ENCODE results near the gene OXCT1.

Gene OXCT1

DNA sequence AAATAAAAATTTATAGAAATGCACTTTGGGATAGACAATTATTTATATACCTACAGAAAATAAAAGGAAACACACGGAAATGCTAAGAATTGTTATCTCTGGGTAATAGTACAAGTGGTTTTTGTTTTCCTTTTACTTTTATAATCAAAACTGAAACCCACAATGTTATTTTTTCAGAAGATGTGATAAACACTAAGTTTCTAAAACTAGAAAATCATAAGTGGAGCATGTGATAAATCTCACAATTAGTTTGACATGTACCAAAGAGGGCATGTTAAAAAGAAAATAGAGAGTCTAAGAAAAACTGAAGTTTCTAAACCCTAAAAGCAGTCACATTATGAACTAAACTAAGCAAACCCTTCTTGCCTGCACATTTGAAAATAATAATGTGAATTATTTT lies 61.1 kb downstream of the OXCT1 start:
- Histone ChIP-seq H3K9me3 (ENCODE audit: control insufficient read depth, insufficient read depth, low read depth, low read length) (no peaks in the 10 kb centered on the region), H3K36me3 (ENCODE audit: control insufficient read depth in 2 of 2, insufficient read depth in 1 of 2, low read length in 2 of 2) (peaks cover 0 to 5% of the 10 kb centered on the region in 2 experiments; a peak in 1 of 3 replicates), H3K4me1 (ENCODE audit: control insufficient read depth, insufficient read depth, low read length) (no peaks in the 10 kb centered on the region), H3K4me3 (ENCODE audit: low read depth, low read length) (no peak overlapping the region), H3K27ac (ENCODE audit: extremely low read depth, low read depth, low read length) (no peak overlapping the region)
- ChIA-PET CTCF (no interaction called here), POLR2A (no interaction called here)
- TF ChIP-seq, protein P1, sequence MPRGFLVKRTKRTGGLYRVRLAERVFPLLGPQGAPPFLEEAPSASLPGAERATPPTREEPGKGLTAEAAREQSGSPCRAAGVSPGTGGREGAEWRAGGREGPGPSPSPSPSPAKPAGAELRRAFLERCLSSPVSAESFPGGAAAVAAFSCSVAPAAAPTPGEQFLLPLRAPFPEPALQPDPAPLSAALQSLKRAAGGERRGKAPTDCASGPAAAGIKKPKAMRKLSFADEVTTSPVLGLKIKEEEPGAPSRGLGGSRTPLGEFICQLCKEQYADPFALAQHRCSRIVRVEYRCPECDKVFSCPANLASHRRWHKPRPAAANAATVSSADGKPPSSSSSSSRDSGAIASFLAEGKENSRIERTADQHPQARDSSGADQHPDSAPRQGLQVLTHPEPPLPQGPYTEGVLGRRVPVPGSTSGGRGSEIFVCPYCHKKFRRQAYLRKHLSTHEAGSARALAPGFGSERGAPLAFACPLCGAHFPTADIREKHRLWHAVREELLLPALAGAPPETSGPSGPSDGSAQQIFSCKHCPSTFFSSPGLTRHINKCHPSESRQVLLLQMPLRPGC (tag by site-specific recombination; IDR thresholded peaks at IDR 0.05) = no peak
- TF ChIP-seq BCL11A (tag by site-specific recombination; IDR thresholded peaks at IDR 0.05; ENCODE audit: low read depth) = no peak
- TF ChIP-seq, protein P2, sequence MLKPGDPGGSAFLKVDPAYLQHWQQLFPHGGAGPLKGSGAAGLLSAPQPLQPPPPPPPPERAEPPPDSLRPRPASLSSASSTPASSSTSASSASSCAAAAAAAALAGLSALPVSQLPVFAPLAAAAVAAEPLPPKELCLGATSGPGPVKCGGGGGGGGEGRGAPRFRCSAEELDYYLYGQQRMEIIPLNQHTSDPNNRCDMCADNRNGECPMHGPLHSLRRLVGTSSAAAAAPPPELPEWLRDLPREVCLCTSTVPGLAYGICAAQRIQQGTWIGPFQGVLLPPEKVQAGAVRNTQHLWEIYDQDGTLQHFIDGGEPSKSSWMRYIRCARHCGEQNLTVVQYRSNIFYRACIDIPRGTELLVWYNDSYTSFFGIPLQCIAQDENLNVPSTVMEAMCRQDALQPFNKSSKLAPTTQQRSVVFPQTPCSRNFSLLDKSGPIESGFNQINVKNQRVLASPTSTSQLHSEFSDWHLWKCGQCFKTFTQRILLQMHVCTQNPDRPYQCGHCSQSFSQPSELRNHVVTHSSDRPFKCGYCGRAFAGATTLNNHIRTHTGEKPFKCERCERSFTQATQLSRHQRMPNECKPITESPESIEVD (tag by site-specific recombination; IDR thresholded peaks at IDR 0.05) = peak; percentile 21; the same call in 1 of the 2 replicates
- TF ChIP-seq ZNF585B (tag by site-specific recombination; IDR thresholded peaks at IDR 0.05) = no peak

DNA sequence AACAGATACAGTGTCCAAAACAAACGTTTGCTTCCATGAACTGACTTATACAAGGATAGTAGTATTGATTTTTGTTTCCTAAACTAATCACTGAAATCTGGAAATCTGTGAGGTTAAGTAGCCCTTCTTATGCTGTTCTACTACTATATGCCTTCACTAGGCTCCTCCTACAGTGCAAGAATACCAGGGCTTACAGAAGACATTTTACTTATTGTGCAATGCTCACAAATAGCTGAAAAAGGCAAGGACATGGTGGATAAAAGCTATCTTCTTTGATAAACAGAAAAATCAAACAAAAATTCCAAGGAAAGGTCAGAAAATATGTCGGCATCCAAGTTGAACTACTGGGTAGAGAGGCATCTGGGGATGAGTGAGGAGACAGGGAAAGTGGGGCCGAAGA lies 61.9 kb downstream of the OXCT1 start:
- Histone ChIP-seq H3K4me1 (ENCODE audit: control insufficient read depth, insufficient read depth, low read length) (no peaks in the 10 kb centered on the region), H3K4me3 (ENCODE audit: low read depth, low read length) (no peak overlapping the region), H3K9me3 (ENCODE audit: control insufficient read depth, insufficient read depth, low read depth, low read length) (no peaks in the 10 kb centered on the region), H3K36me3 (ENCODE audit: control insufficient read depth in 2 of 2, insufficient read depth in 1 of 2, low read length in 2 of 2) (peaks cover 0 to 5% of the 10 kb centered on the region in 2 experiments; a peak in 1 of 3 replicates), H3K27ac (ENCODE audit: extremely low read depth, low read depth, low read length) (no peak overlapping the region)
- TF ChIP-seq ZNF324 (tag by site-specific recombination; IDR thresholded peaks at IDR 0.05) (no peak), ZSCAN30 (tag by site-specific recombination; IDR thresholded peaks at IDR 0.05) (no peak), ZNF48 (tag by site-specific recombination; IDR thresholded peaks at IDR 0.05) (no peak), ZNF837 (tag by site-specific recombination; IDR thresholded peaks at IDR 0.05) (no peak), ZNF560 (tag by site-specific recombination; IDR thresholded peaks at IDR 0.05; ENCODE audit: borderline replicate concordance) (no peak), FEZF1 (tag by site-specific recombination; IDR thresholded peaks at IDR 0.05) (no peak), ZBTB21 (tag by site-specific recombination; IDR thresholded peaks at IDR 0.05) (no peak), ZNF19 (tag by site-specific recombination; IDR thresholded peaks at IDR 0.05; ENCODE audit: low read depth) (no peak), ZNF600 (tag by site-specific recombination; IDR thresholded peaks at IDR 0.05) (no peak), ZNF404 (tag by site-specific recombination; IDR thresholded peaks at IDR 0.05) (no peak)
- TF ChIP-seq, protein P3, sequence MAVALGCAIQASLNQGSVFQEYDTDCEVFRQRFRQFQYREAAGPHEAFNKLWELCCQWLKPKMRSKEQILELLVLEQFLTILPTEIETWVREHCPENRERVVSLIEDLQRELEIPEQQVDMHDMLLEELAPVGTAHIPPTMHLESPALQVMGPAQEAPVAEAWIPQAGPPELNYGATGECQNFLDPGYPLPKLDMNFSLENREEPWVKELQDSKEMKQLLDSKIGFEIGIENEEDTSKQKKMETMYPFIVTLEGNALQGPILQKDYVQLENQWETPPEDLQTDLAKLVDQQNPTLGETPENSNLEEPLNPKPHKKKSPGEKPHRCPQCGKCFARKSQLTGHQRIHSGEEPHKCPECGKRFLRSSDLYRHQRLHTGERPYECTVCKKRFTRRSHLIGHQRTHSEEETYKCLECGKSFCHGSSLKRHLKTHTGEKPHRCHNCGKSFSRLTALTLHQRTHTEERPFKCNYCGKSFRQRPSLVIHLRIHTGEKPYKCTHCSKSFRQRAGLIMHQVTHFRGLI (tag by site-specific recombination; IDR thresholded peaks at IDR 0.05) = no peak
- TF ChIP-seq, protein P4, sequence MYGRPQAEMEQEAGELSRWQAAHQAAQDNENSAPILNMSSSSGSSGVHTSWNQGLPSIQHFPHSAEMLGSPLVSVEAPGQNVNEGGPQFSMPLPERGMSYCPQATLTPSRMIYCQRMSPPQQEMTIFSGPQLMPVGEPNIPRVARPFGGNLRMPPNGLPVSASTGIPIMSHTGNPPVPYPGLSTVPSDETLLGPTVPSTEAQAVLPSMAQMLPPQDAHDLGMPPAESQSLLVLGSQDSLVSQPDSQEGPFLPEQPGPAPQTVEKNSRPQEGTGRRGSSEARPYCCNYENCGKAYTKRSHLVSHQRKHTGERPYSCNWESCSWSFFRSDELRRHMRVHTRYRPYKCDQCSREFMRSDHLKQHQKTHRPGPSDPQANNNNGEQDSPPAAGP (tag by site-specific recombination; IDR thresholded peaks at IDR 0.05) = no peak
- TF ChIP-seq, protein P5, sequence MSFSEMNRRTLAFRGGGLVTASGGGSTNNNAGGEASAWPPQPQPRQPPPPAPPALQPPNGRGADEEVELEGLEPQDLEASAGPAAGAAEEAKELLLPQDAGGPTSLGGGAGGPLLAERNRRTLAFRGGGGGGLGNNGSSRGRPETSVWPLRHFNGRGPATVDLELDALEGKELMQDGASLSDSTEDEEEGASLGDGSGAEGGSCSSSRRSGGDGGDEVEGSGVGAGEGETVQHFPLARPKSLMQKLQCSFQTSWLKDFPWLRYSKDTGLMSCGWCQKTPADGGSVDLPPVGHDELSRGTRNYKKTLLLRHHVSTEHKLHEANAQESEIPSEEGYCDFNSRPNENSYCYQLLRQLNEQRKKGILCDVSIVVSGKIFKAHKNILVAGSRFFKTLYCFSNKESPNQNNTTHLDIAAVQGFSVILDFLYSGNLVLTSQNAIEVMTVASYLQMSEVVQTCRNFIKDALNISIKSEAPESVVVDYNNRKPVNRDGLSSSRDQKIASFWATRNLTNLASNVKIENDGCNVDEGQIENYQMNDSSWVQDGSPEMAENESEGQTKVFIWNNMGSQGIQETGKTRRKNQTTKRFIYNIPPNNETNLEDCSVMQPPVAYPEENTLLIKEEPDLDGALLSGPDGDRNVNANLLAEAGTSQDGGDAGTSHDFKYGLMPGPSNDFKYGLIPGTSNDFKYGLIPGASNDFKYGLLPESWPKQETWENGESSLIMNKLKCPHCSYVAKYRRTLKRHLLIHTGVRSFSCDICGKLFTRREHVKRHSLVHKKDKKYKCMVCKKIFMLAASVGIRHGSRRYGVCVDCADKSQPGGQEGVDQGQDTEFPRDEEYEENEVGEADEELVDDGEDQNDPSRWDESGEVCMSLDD (tag by site-specific recombination; IDR thresholded peaks at IDR 0.05) = no peak
- TF ChIP-seq, protein P6, sequence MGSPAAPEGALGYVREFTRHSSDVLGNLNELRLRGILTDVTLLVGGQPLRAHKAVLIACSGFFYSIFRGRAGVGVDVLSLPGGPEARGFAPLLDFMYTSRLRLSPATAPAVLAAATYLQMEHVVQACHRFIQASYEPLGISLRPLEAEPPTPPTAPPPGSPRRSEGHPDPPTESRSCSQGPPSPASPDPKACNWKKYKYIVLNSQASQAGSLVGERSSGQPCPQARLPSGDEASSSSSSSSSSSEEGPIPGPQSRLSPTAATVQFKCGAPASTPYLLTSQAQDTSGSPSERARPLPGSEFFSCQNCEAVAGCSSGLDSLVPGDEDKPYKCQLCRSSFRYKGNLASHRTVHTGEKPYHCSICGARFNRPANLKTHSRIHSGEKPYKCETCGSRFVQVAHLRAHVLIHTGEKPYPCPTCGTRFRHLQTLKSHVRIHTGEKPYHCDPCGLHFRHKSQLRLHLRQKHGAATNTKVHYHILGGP (tag by site-specific recombination; IDR thresholded peaks at IDR 0.05) = no peak
- ChIA-PET CTCF (interaction anchor here (0.9 kb wide), 1 partner anchor 35 kb away, joined by 5 read pairs; no protein-coding TSS in a partner anchor), POLR2A (interaction anchor here (0.6 kb wide), 1 partner anchor 26 kb away, joined by 3 read pairs; no protein-coding TSS in a partner anchor)

Measured in HEK293 (cell line).